Measurements from ENCODE around the gene SLC25A46.
"Not testable (repeated sequence)": the region's sequence is repeated elsewhere in the genome, so short reads cannot be mapped to it uniquely, and the experiment has no call there.

GRCh38 chr5:110788006-110788405, 49.2 kb downstream of the SLC25A46 start:
- TF ChIP-seq CTCF (IDR thresholded peaks at IDR 0.05); POLR2AphosphoS5 (IDR thresholded peaks at IDR 0.05); POLR2A (IDR thresholded peaks at IDR 0.05; ENCODE audit: low read depth); EP300 (IDR thresholded peaks at IDR 0.05): not testable (repeated sequence)

Data from esophagus muscularis mucosa (tissue), 4 donors.